Measurements from ENCODE around the gene FAM228A.

- TF ChIP-seq CTCF (IDR thresholded peaks at IDR 0.05), result no peak
- TF ChIP-seq EZH2 (IDR thresholded peaks at IDR 0.05), result no peak
- no peak for TF ChIP-seq EZH2phosphoT487 (IDR thresholded peaks at IDR 0.05)
Observed at GRCh38 chr2:24233321-24233720, 58.5 kb downstream of the FAM228A start.
